Caco-2 (cell line): ENCODE results near the gene PELO. TPM values are rescaled to one million over a fixed set of nuclear protein-coding genes. Genes with fewer than 3 reads are reported as not detected.

ENCODE experiments used
- Bru-seq: library from RNA; stranded (reverse); fragments of 400-500 nt; gene quantifications from one replicate; lab custom pipeline; 2021; lab: Mats Ljungman, UMichigan
- BruChase-seq, 2 experiments: library from RNA; stranded (reverse); fragments of 400-500 nt; gene quantifications; one replicate each; lab custom pipeline; 2021; lab: Mats Ljungman, UMichigan
- BruUV-seq: library from RNA; stranded (reverse); fragments of 400-500 nt; replicated peaks from 2 replicates; lab custom pipeline; 2021; lab: Mats Ljungman, UMichigan
- CTCF ChIA-PET: fragments of 300-600 bp; sonication (Branson Sonifier 250); formaldehyde crosslinking; loops from one replicate; lab custom pipeline; 2022; ENCODE audit warnings: antibody characterized with exemption; lab: Charles Lee
- POLR2A ChIA-PET: fragments of 300-600 bp; sonication (Branson Sonifier 250); formaldehyde crosslinking; loops from one replicate; lab custom pipeline; 2022; ENCODE audit warnings: antibody characterized with exemption; lab: Charles Lee
- DNase-seq, 2 experiments: peaks; one replicate each; pipeline versions ENCODE4 v3.0.0 to v3.0.0-alpha.2; 2020 to 2022
- H3K27me3 ChIP-seq: replicated peaks from 2 replicates; pipeline ENCODE4 v1.6.0; 2011; ENCODE audit warnings: low read length; ENCODE audit not compliant: control insufficient read depth, insufficient read depth
- H3K36me3 ChIP-seq: 2 replicates; pipeline ENCODE4 v1.5.1; 2011; ENCODE audit warnings: low read length; ENCODE audit not compliant: control insufficient read depth, insufficient read depth
- H3K4me1 ChIP-seq: fragments of 250-450 bp; sonication (Bioruptor Pico); 2 replicates; pipeline ENCODE4 v1.5.1; 2020; ENCODE audit warnings: mild to moderate bottlenecking
- H3K4me3 ChIP-seq: 2 replicates; pipeline ENCODE4 v1.5.1; 2011; ENCODE audit warnings: low read depth, mild to moderate bottlenecking, control low read depth, low read length
- H3K9me3 ChIP-seq: fragments of 250-450 bp; sonication (Bioruptor Pico); 2 replicates; pipeline ENCODE4 v1.5.1; 2020; ENCODE audit warnings: mild to moderate bottlenecking, moderate library complexity
- H3K27ac Mint-ChIP-seq: one replicate; pipeline ENCODE4 v1.8.0; 2022; ENCODE audit warnings: mixed read lengths; ENCODE audit not compliant: unreplicated experiment
- H3K27me3 Mint-ChIP-seq: one replicate; pipeline ENCODE4 v1.8.0; 2022; ENCODE audit warnings: mixed read lengths; ENCODE audit not compliant: insufficient read depth, unreplicated experiment
- H3K36me3 Mint-ChIP-seq: one replicate; pipeline ENCODE4 v1.8.0; 2022; ENCODE audit warnings: mild to moderate bottlenecking, mixed read lengths; ENCODE audit not compliant: insufficient read depth, unreplicated experiment
- H3K4me1 Mint-ChIP-seq: one replicate; pipeline ENCODE4 v1.8.0; 2022; ENCODE audit warnings: low read depth, mixed read lengths; ENCODE audit not compliant: unreplicated experiment
- H3K4me3 Mint-ChIP-seq: one replicate; pipeline ENCODE4 v1.8.0; 2022; ENCODE audit warnings: mild to moderate bottlenecking, moderate library complexity, mixed read lengths; ENCODE audit not compliant: unreplicated experiment
- H3K9me3 Mint-ChIP-seq: one replicate; pipeline ENCODE4 v1.8.0; 2022; ENCODE audit warnings: mixed read lengths; ENCODE audit not compliant: unreplicated experiment
- CTCF ChIP-seq, 2 experiments: fragments of 200-600 bp in 1 of 2; IDR thresholded peaks; 1 replicate in 1 of 2; 2 replicates in 1 of 2; pipeline versions ENCODE4 v1.5.1 to v1.8.0; 2011 to 2022; ENCODE audit warnings: antibody characterized with exemption in 1 of 2, control low read depth in 1 of 2, inconsistent platforms in 1 of 2, low read depth in 1 of 2, low read length in 1 of 2, mild to moderate bottlenecking in 1 of 2, moderate library complexity in 1 of 2; ENCODE audit not compliant: insufficient read depth in 1 of 2, severe bottlenecking in 1 of 2, unreplicated experiment in 1 of 2
- intact Hi-C: fragments of 100-400 bp; cut with micrococcal nuclease; formaldehyde crosslinking; loops from one replicate; pipeline ENCODE4 v1.10.0; 2022; ENCODE audit not compliant: unreplicated experiment
- long read RNA-seq: library from polyadenylated mRNA; stranded (forward); transcript quantifications from one replicate; pipeline ENCODE4 v2.0.0, GENCODE V29; 2022
- total RNA-seq: library from RNA; stranded (reverse); gene quantifications from 2 replicates; pipeline ENCODE4 v1.2.3, GENCODE V29; 2022

The PELO gene
- total RNA-seq, result 25.9 and 26.7 TPM in 2 replicates
- percentile 89 among the genes with signal in this experiment for Bru-seq, nascent RNA
- percentile 95 among the genes with signal in this experiment for BruChase-seq, experiment 1, labeled RNA remaining after a 2-hour chase
- percentile 72 among the genes with signal in this experiment for BruChase-seq, experiment 2, labeled RNA remaining after a 6-hour chase
- long read RNA-seq, full-length matches to known transcripts, result 4 of 62 reads
- long read RNA-seq, partial matches to known transcripts, result 51 of 62 reads
- long read RNA-seq, other reads (novel, unspliced or antisense), result 7 of 62 reads

- Histone ChIP-seq H3K27me3 (no peaks in the 10 kb centered on the region), H3K4me3 (peak within 1 kb of the TSS; percentile 62), H3K4me1 (peaks cover 13% of the 10 kb centered on the region), H3K9me3 (no peaks in the 10 kb centered on the region), H3K36me3 (no peaks in the 10 kb centered on the region)
- no peaks in the 10 kb centered on the region for H3K27me3 Mint-ChIP-seq
- no TSS peak for BruUV-seq
- H3K4me1 Mint-ChIP-seq, result peaks cover 34% of the 10 kb centered on the region
- peak within 1 kb of the TSS; percentile 85 for H3K27ac Mint-ChIP-seq
- ChIA-PET CTCF (interaction anchor here (0.7 to 2.4 kb wide), 7 partner anchors 9 to 161 kb away, joined by 3 to 23 read pairs (median 3); no protein-coding TSS in a partner anchor), POLR2A (interaction anchor here (1.3 kb wide), 1 partner anchor 11 kb away, joined by 19 read pairs; no protein-coding TSS in a partner anchor)
- no peaks in the 10 kb centered on the region for H3K9me3 Mint-ChIP-seq
- intact Hi-C loops, result loop anchor here (1.0 to 2.0 kb wide), 6 partner anchors 12 to 308 kb away; partner anchors contain the start of gene ITGA2
- H3K4me3 Mint-ChIP-seq, result peak within 1 kb of the TSS; percentile 97
- peak; percentile 88 to 90 for DNase-seq
- H3K36me3 Mint-ChIP-seq, result peaks cover 6% of the 10 kb centered on the region
- TF ChIP-seq CTCF (IDR thresholded peaks at IDR 0.05; ENCODE audit: insufficient read depth in 1 of 2, low read depth in 1 of 2, low read length in 1 of 2, severe bottlenecking in 1 of 2, unreplicated experiment in 1 of 2), result peak; percentile 43 to 69
These were observed at the start of gene PELO, which contains the start of gene ITGA1 for GRCh38 chr5:52787600-52788504. TSS of gene PELO (plus strand) at chr5:52787916. CDS start at chr5:52800395, 12,479 bp downstream. TSS of gene ITGA1 (plus strand) at chr5:52787916. CDS start at chr5:52788354, 438 bp downstream.

- no peak for DNase-seq
- Mint-ChIP-seq H3K9me3 (no peaks in the 10 kb centered on the region), H3K27ac (no peak overlapping the region), H3K4me1 (no peaks in the 10 kb centered on the region), H3K36me3 (no peaks in the 10 kb centered on the region), H3K4me3 (no peak overlapping the region), H3K27me3 (peaks cover 2% of the 10 kb centered on the region)
- no peak for TF ChIP-seq CTCF (IDR thresholded peaks at IDR 0.05; ENCODE audit: insufficient read depth in 1 of 2, low read depth in 1 of 2, low read length in 1 of 2, severe bottlenecking in 1 of 2, unreplicated experiment in 1 of 2)
- Histone ChIP-seq H3K9me3 (0 out of 2 replicates have a peak, but pooled peaks cover 3% of the 10 kb centered on the region), H3K27me3 (no peaks in the 10 kb centered on the region), H3K4me1 (no peaks in the 10 kb centered on the region), H3K4me3 (no peak overlapping the region), H3K36me3 (no peaks in the 10 kb centered on the region)
- POLR2A ChIA-PET, result no interaction called here
- CTCF ChIA-PET, result no interaction called here
- intact Hi-C loops, result no loop called here
- BruUV-seq, result no TSS peak
These were observed 49.6 kb upstream of the PELO start for GRCh38 chr5:52738095-52738506.

GRCh38 chr5:52740007-52740406 lies 47.7 kb upstream of the PELO start:
- no peak for DNase-seq
- H3K9me3 ChIP-seq, result 0 out of 2 replicates have a peak, but pooled peaks cover 3% of the 10 kb centered on the region
- H3K4me1 Mint-ChIP-seq, result no peaks in the 10 kb centered on the region
- no peak overlapping the region for H3K4me3 Mint-ChIP-seq
- H3K36me3 Mint-ChIP-seq, result no peaks in the 10 kb centered on the region
- H3K36me3 ChIP-seq, result no peaks in the 10 kb centered on the region
- no peak for TF ChIP-seq CTCF (IDR thresholded peaks at IDR 0.05; ENCODE audit: insufficient read depth in 1 of 2, low read depth in 1 of 2, low read length in 1 of 2, severe bottlenecking in 1 of 2, unreplicated experiment in 1 of 2)
- H3K9me3 Mint-ChIP-seq, result no peaks in the 10 kb centered on the region
- H3K4me3 ChIP-seq, result no peak overlapping the region
- peaks cover 2% of the 10 kb centered on the region for H3K27me3 Mint-ChIP-seq
- CTCF ChIA-PET, result no interaction called here
- no peaks in the 10 kb centered on the region for H3K27me3 ChIP-seq
- intact Hi-C loops, result no loop called here
- no peak overlapping the region for H3K27ac Mint-ChIP-seq
- no peaks in the 10 kb centered on the region for H3K4me1 ChIP-seq
- BruUV-seq, result no TSS peak
- POLR2A ChIA-PET, result no interaction called here
